ENCODE data around the gene PFKFB3. TPM values are rescaled to one million over a fixed set of nuclear protein-coding genes. Genes with fewer than 3 reads are reported as not detected.

The PFKFB3 gene
- polyA plus RNA-seq, 1 experiment = 24.3 TPM

DNA sequence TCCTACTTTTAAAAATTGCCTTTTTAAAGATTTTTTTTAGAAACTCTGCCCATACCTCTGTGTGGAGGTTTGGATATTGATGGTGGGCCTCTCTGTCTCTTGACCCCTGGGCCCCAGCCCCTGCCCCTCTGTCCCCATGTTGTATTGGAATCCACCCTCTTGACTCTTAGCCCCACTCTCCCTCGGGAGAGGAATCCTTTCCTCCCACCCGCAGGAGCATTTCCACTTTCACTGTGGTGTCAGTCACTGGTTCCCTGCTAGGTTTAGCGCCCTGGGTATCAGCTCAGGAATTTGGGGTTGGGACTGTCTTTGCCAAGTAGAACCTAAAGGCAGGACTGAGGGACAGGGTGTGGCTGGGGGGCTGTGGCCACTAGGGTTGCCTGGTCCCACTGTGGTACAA lies 10.1 kb downstream of the PFKFB3 start:
- no peaks in the 10 kb centered on the region; the same call in 1 of the 2 replicates for H3K9me3 ChIP-seq (ENCODE audit: control insufficient read depth, insufficient read depth, low read length)
- H3K4me3 ChIP-seq (ENCODE audit: low read depth, low read length) = no peak overlapping the region
- POLR2A ChIA-PET = interaction anchor here (0.6 kb wide), 1 partner anchor 47 kb away, joined by 12 read pairs; no protein-coding TSS in a partner anchor
- H3K27ac ChIP-seq (ENCODE audit: low read depth, low read length) = no peak overlapping the region
- no peak for DNase-seq (ENCODE audit: low read depth, low spot score)
- TF ChIP-seq, protein P1, sequence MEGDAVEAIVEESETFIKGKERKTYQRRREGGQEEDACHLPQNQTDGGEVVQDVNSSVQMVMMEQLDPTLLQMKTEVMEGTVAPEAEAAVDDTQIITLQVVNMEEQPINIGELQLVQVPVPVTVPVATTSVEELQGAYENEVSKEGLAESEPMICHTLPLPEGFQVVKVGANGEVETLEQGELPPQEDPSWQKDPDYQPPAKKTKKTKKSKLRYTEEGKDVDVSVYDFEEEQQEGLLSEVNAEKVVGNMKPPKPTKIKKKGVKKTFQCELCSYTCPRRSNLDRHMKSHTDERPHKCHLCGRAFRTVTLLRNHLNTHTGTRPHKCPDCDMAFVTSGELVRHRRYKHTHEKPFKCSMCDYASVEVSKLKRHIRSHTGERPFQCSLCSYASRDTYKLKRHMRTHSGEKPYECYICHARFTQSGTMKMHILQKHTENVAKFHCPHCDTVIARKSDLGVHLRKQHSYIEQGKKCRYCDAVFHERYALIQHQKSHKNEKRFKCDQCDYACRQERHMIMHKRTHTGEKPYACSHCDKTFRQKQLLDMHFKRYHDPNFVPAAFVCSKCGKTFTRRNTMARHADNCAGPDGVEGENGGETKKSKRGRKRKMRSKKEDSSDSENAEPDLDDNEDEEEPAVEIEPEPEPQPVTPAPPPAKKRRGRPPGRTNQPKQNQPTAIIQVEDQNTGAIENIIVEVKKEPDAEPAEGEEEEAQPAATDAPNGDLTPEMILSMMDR (IDR thresholded peaks at IDR 0.05; ENCODE audit: low read depth, low read length) = no peak
- CTCF ChIA-PET = interaction anchor here (1.7 to 2.7 kb wide), 3 partner anchors 10 to 189 kb away, joined by 3 to 15 read pairs (median 12); partner anchors contain the start of gene PFKFB3
- no peaks in the 10 kb centered on the region for H3K27me3 ChIP-seq (ENCODE audit: control insufficient read depth, insufficient read depth, low read length)

DNA sequence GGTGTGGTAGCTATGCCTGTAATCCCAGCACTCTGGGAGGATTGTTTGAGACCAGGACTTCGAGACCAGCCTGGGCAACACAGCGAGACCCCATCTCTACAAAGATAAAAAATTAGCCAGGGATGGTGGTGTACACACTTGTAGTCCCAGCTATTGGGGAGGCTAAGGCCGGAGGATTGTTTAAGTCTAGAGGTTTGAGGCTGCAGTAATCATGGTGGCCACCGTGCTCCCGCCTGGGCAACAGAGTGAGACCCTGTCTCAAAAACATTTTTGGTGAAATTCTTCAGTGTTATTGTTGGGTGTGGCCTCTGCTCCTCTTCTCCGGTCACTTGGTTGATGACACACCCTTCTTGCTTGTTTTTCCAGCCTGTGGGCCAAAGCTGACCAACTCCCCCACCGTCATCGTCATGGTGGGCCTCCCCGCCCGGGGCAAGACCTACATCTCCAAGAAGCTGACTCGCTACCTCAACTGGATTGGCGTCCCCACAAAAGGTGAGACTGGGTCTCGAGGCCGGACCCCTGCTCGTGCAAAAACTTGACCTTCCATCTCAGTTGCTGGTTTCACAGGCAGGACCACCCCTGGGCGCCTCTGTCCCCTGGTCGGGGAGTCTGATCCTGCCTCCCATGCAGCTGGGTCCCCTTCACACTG lies 10.6 kb downstream of the PFKFB3 start:
- CTCF ChIA-PET = interaction anchor here (1.7 to 2.7 kb wide), 3 partner anchors 11 to 188 kb away, joined by 3 to 15 read pairs (median 12); partner anchors contain the start of gene PFKFB3

DNA sequence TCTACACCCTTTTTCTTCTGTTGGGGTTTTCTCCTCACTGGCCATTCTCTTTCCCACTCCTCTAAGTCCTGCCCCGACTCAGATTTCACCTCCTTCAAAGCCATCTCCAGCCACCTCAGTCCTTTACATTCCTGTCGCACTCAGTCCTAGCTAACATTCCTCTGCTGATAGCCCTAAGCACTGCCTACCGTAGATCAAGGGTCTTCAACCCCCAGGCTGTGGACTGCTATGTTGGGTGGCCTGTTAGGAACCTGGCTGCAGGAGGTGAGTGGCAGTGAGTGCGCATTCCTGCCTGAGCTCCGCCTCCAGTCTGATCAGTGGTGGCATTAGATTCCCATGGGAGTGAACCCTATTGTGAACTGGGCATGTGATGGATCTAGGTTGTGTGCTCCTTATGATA lies 11.2 kb downstream of the PFKFB3 start:
- Histone ChIP-seq H3K27me3 (ENCODE audit: control insufficient read depth, insufficient read depth, low read length) (no peaks in the 10 kb centered on the region), H3K4me3 (ENCODE audit: low read depth, low read length) (no peak overlapping the region), H3K9me3 (ENCODE audit: control insufficient read depth, insufficient read depth, low read length) (no peaks in the 10 kb centered on the region; the same call in 1 of the 2 replicates), H3K27ac (ENCODE audit: low read depth, low read length) (no peak overlapping the region)
- CTCF ChIA-PET = interaction anchor here (2.5 to 2.7 kb wide), 2 partner anchors 12 to 188 kb away, joined by 12 to 15 read pairs; partner anchors contain the start of gene PFKFB3
- DNase-seq (ENCODE audit: low read depth, low spot score) = no peak
- TF ChIP-seq, protein P1 (IDR thresholded peaks at IDR 0.05; ENCODE audit: low read depth, low read length) = no peak
- POLR2A ChIA-PET = no interaction called here

More for the DNA sequence above, 10.6 kb downstream of the PFKFB3 start:
- no peak for DNase-seq (ENCODE audit: low read depth, low spot score)
- Histone ChIP-seq H3K9me3 (ENCODE audit: control insufficient read depth, insufficient read depth, low read length) (no peaks in the 10 kb centered on the region; the same call in 1 of the 2 replicates), H3K27me3 (ENCODE audit: control insufficient read depth, insufficient read depth, low read length) (no peaks in the 10 kb centered on the region), H3K4me3 (ENCODE audit: low read depth, low read length) (no peak overlapping the region), H3K27ac (ENCODE audit: low read depth, low read length) (no peak overlapping the region)
- TF ChIP-seq, protein P1 (IDR thresholded peaks at IDR 0.05; ENCODE audit: low read depth, low read length) = no peak
- POLR2A ChIA-PET = no interaction called here

DNA sequence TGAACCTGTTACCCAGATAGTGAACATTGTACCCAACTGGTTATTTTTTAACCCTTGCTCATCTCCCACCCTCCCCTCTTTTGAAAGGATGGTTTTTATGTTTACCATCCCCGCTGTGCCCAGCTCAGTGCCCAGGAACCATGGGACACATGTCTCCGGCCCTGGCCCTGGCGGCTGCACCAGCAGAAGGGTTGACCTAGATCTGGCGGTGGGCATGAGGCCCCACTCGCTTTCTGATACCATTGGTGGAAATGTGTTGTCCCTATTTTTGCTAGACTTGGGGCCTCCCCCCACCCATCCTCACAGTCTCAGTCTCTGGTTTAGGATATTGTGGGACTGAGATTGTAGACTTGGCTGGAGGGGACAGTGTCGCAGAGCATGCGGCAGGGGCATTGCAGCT lies 11.9 kb downstream of the PFKFB3 start:
- Histone ChIP-seq H3K27ac (ENCODE audit: low read depth, low read length) (no peak overlapping the region), H3K9me3 (ENCODE audit: control insufficient read depth, insufficient read depth, low read length) (no peaks in the 10 kb centered on the region; the same call in 1 of the 2 replicates), H3K27me3 (ENCODE audit: control insufficient read depth, insufficient read depth, low read length) (no peaks in the 10 kb centered on the region), H3K4me3 (ENCODE audit: low read depth, low read length) (no peak overlapping the region)
- no peak for DNase-seq (ENCODE audit: low read depth, low spot score)
- CTCF ChIA-PET = interaction anchor here (2.7 kb wide), 1 partner anchor 187 kb away, joined by 15 read pairs; no protein-coding TSS in a partner anchor
- TF ChIP-seq, protein P1 (IDR thresholded peaks at IDR 0.05; ENCODE audit: low read depth, low read length) = no peak
- POLR2A ChIA-PET = no interaction called here

DNA sequence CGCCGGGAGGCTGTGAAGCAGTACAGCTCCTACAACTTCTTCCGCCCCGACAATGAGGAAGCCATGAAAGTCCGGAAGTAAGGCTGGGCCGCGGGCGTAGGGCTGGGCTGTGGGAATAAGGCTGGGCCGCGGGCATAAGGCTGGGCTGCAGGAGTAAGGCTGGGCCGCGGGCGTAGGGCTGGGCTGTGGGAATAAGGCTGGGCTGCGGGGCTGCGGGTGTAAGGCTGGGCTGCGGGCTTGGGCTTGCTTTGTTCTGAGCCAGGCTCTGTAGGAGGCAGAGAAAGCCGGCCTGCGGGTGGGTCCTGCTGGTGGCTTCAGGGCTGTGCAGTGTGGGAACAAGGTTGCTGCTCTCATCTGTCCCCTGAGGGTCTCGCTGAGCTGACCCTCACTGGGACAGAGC lies 12.5 kb downstream of the PFKFB3 start:
- no peak for DNase-seq (ENCODE audit: low read depth, low spot score)
- no peak overlapping the region for H3K4me3 ChIP-seq (ENCODE audit: low read depth, low read length)
- no peaks in the 10 kb centered on the region; the same call in 1 of the 2 replicates for H3K9me3 ChIP-seq (ENCODE audit: control insufficient read depth, insufficient read depth, low read length)
- H3K27me3 ChIP-seq (ENCODE audit: control insufficient read depth, insufficient read depth, low read length) = no peaks in the 10 kb centered on the region
- H3K27ac ChIP-seq (ENCODE audit: low read depth, low read length) = no peak overlapping the region
- TF ChIP-seq, protein P1 (IDR thresholded peaks at IDR 0.05; ENCODE audit: low read depth, low read length) = no peak
- CTCF ChIA-PET = no interaction called here
- POLR2A ChIA-PET = no interaction called here

Data from AG04450 (cell line).